Right atrium auricular region (tissue), 2 donors: ENCODE measurements around the gene AMACR. TPM values are rescaled to one million over a fixed set of nuclear protein-coding genes. Genes with fewer than 3 reads are reported as not detected.
"Not testable (repeated sequence)": the region's sequence is repeated elsewhere in the genome, so short reads cannot be mapped to it uniquely, and the experiment has no call there.

Experiments used
- DNase-seq: peaks from one replicate; pipeline ENCODE4 v3.0.0-alpha.2; 2019; ENCODE audit warnings: low spot score
- H3K27ac ChIP-seq, 2 donors: fragments of 200-600 bp; sonication (generic); 1 replicate in 1 of 2; 2 replicates in 1 of 2; pipeline ENCODE4 v1.5.1; 2016 to 2019
- H3K27me3 ChIP-seq, 2 donors: fragments of 200-600 bp; sonication (generic); one replicate each; pipeline versions ENCODE4 v1.5.1 to v1.6.0; 2017 to 2019
- H3K36me3 ChIP-seq: fragments of 200-600 bp; sonication (generic); one replicate; pipeline ENCODE4 v1.5.1; 2016
- H3K4me1 ChIP-seq, 2 donors: fragments of 200-600 bp; sonication (generic); one replicate each; pipeline versions ENCODE4 v1.5.1 to v1.6.0; 2017 to 2019
- H3K4me3 ChIP-seq, 2 donors: fragments of 200-600 bp; sonication (generic); 1 replicate in 1 of 2; 2 replicates in 1 of 2; pipeline ENCODE4 v1.5.1; 2017 to 2019; ENCODE audit warnings: mild to moderate bottlenecking in 1 of 2, moderate library complexity in 1 of 2
- H3K9me3 ChIP-seq, 2 donors: fragments of 200-600 bp; sonication (generic); one replicate each; pipeline ENCODE4 v1.5.1; 2019
- CTCF ChIP-seq, 2 donors: fragments of 200-600 bp; sonication (generic); IDR thresholded peaks; one replicate each; pipeline ENCODE4 v1.5.1; 2019; ENCODE audit warnings: antibody characterized with exemption in 2 of 2
- total RNA-seq, 2 donors: library from RNA; depleted of rRNA; stranded (reverse); fragments of >200 nt; gene quantifications; one replicate each; pipeline ENCODE4 v1.1.0, GENCODE V29; 2016

The AMACR gene
- total RNA-seq, 2 donors from 2014 or later: 4.1 to 12.6 TPM

GRCh38 chr5:34011536-34011935 lies 3.7 kb upstream of the AMACR start:
- no peak for TF ChIP-seq CTCF (IDR thresholded peaks at IDR 0.05)
- H3K27me3 ChIP-seq: no peaks in the 10 kb centered on the region
- peaks cover 0 to 16% of the 10 kb centered on the region in 2 donors for H3K4me1 ChIP-seq

GRCh38 chr5:34010146-34010545 lies 2.3 kb upstream of the AMACR start:
- H3K36me3 ChIP-seq, H3K4me3 ChIP-seq, H3K27ac ChIP-seq, DNase-seq, H3K27me3 ChIP-seq, H3K9me3 ChIP-seq: not testable (repeated sequence)
- H3K4me1 ChIP-seq: peaks cover 0 to 22% of the 10 kb centered on the region in 2 donors

More at GRCh38 chr5:34011536-34011935, 3.7 kb upstream of the AMACR start:
- Histone ChIP-seq H3K36me3 (no peaks in the 10 kb centered on the region), H3K4me3 (no peak overlapping the region), H3K27ac (no peak overlapping the region), H3K9me3 (no peaks in the 10 kb centered on the region)
- no peak for DNase-seq

GRCh38 chr5:34009610-34010009 lies 1.8 kb upstream of the AMACR start:
- DNase-seq: no peak
- no peak overlapping the region for H3K4me3 ChIP-seq
- TF ChIP-seq CTCF (IDR thresholded peaks at IDR 0.05): no peak

GRCh38 chr5:34008802-34009201 lies 952 bp upstream of the AMACR start:
- Histone ChIP-seq H3K4me3 (peak overlapping the region; percentile 60 to 76), H3K36me3 (no peaks in the 10 kb centered on the region), H3K27me3 (no peaks in the 10 kb centered on the region), H3K27ac (peak overlapping the region; percentile 89 to 93), H3K9me3 (no peaks in the 10 kb centered on the region), H3K4me1 (peaks cover 0 to 22% of the 10 kb centered on the region in 2 donors)
- no peak for DNase-seq
- no peak for TF ChIP-seq CTCF (IDR thresholded peaks at IDR 0.05)

More at GRCh38 chr5:34009610-34010009, 1.8 kb upstream of the AMACR start:
- Histone ChIP-seq H3K27ac (no peak overlapping the region), H3K27me3 (no peaks in the 10 kb centered on the region), H3K36me3 (no peaks in the 10 kb centered on the region), H3K4me1 (peaks cover 0 to 22% of the 10 kb centered on the region in 2 donors), H3K9me3 (no peaks in the 10 kb centered on the region)

- no peak for TF ChIP-seq CTCF (IDR thresholded peaks at IDR 0.05)
- H3K4me1 ChIP-seq: peaks cover 0 to 17% of the 10 kb centered on the region in 2 donors
- no peaks in the 10 kb centered on the region for H3K27me3 ChIP-seq
- no peaks in the 10 kb centered on the region for H3K9me3 ChIP-seq
- H3K4me3 ChIP-seq: peak overlapping the region; percentile 60 to 76
- DNase-seq: no peak
- H3K36me3 ChIP-seq: no peaks in the 10 kb centered on the region
- H3K27ac ChIP-seq: peak overlapping the region; percentile 89 to 93
Observed at GRCh38 chr5:34007201-34007620, 639 bp downstream of the AMACR start.

- no peak for DNase-seq
- TF ChIP-seq CTCF (IDR thresholded peaks at IDR 0.05): no peak
- no peaks in the 10 kb centered on the region for H3K36me3 ChIP-seq
- no peak overlapping the region for H3K4me3 ChIP-seq
- peaks cover 0 to 26% of the 10 kb centered on the region in 2 donors for H3K4me1 ChIP-seq
- H3K27ac ChIP-seq: no peak overlapping the region
- H3K27me3 ChIP-seq: no peaks in the 10 kb centered on the region
- no peaks in the 10 kb centered on the region for H3K9me3 ChIP-seq
Observed at GRCh38 chr5:34005681-34006080, 2.2 kb downstream of the AMACR start.
